SK-N-SH treated with all-trans-retinoic acid at 6 μM for 48 hours (cell line): ENCODE results near the gene FGF14.

Experiments used
- ARNTL ChIP-seq: fragments of 450-650 bp; formaldehyde crosslinking; IDR thresholded peaks from 2 replicates; pipeline ENCODE4 v1.5.0; 2020; ENCODE audit warnings: low read depth, mild to moderate bottlenecking, moderate library complexity, borderline replicate concordance
- CSDC2 ChIP-seq: fragments of 250-450 bp; sonication (Bioruptor Pico); IDR thresholded peaks from 2 replicates; pipeline ENCODE4 v1.5.0; 2020; ENCODE audit warnings: mild to moderate bottlenecking, moderate library complexity
- ESRRG ChIP-seq: fragments of 250-450 bp; sonication (Bioruptor Pico); IDR thresholded peaks from 2 replicates; pipeline ENCODE4 v1.6.1; 2021; ENCODE audit warnings: mild to moderate bottlenecking
- GLIS3 ChIP-seq: fragments of 250-450 bp; sonication (Bioruptor Pico); IDR thresholded peaks from 2 replicates; pipeline ENCODE4 v1.5.0; 2020; ENCODE audit warnings: mild to moderate bottlenecking, moderate library complexity
- ISL1 ChIP-seq: fragments of 250-450 bp; sonication (Bioruptor Pico); IDR thresholded peaks from 2 replicates; pipeline ENCODE4 v2.1.2; 2022; ENCODE audit warnings: mild to moderate bottlenecking, moderate library complexity
- OSR1 ChIP-seq: fragments of 250-450 bp; sonication (Bioruptor Pico); IDR thresholded peaks from 2 replicates; pipeline ENCODE4 v1.8.0; 2022; ENCODE audit warnings: moderate library complexity, mild to moderate bottlenecking, inconsistent platforms
- RARB ChIP-seq: fragments of 250-450 bp; sonication (Bioruptor Pico); IDR thresholded peaks from 2 replicates; pipeline ENCODE4 v1.8.0; 2021; ENCODE audit warnings: mild to moderate bottlenecking, moderate library complexity
- ZC3H10 ChIP-seq: fragments of 250-450 bp; sonication (Bioruptor Pico); IDR thresholded peaks from 2 replicates; pipeline ENCODE4 v1.5.1; 2021; ENCODE audit warnings: mild to moderate bottlenecking, moderate library complexity
- ZNF565 ChIP-seq: fragments of 450-650 bp; formaldehyde crosslinking; conservative IDR thresholded peaks from 2 replicates; pipeline ENCODE4 v1.5.0; 2020; ENCODE audit warnings: low read depth, mild to moderate bottlenecking, moderate library complexity
- ZNF70 ChIP-seq: fragments of 450-650 bp; formaldehyde crosslinking; IDR thresholded peaks from 2 replicates; pipeline ENCODE4 v1.5.0; 2020; ENCODE audit warnings: mild to moderate bottlenecking, moderate library complexity
- ZNF8 ChIP-seq: fragments of 450-650 bp; formaldehyde crosslinking; IDR thresholded peaks from 2 replicates; pipeline ENCODE4 v1.5.0; 2020; ENCODE audit warnings: mild to moderate bottlenecking, moderate library complexity
- TF ChIP-seq, protein P1 (sequence below): fragments of 250-450 bp; sonication (Bioruptor Pico); IDR thresholded peaks from 2 replicates; pipeline ENCODE4 v1.8.0; 2020; ENCODE audit warnings: mild to moderate bottlenecking, moderate library complexity, borderline replicate concordance
- TF ChIP-seq, protein P2 (sequence below): fragments of 250-450 bp; sonication (Bioruptor Pico); IDR thresholded peaks from 2 replicates; pipeline ENCODE4 v1.5.1; 2020; ENCODE audit warnings: low read depth, mild to moderate bottlenecking, moderate library complexity
- TF ChIP-seq, protein P3 (sequence below): fragments of 250-450 bp; sonication (Bioruptor Pico); IDR thresholded peaks from 2 replicates; pipeline ENCODE4 v1.8.0; 2021; ENCODE audit warnings: low read depth, mild to moderate bottlenecking, moderate library complexity, borderline replicate concordance

DNA sequence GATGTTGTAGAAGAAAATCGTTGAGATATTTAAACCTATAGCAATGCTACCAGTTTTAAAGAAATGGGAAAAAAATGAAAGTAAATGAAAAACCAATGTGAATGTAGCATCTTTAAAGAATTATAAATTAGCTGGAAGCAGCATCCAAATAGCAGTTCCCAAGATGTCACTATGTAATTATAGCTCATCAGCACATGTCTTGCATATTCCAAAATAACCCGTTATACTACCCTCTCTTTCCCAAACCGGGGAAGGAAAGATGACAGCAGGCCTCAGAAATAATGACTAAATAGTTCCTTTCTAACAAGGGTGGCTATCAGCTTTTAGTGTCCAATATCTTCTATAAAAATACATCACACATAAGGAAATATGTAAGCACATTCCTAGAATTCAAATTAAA is 140.5 kb downstream of the FGF14 start:
- TF ChIP-seq RARB (CRISPR knock-in tag): no peak
- TF ChIP-seq ARNTL (CRISPR knock-in tag): no peak
- TF ChIP-seq, protein P1, sequence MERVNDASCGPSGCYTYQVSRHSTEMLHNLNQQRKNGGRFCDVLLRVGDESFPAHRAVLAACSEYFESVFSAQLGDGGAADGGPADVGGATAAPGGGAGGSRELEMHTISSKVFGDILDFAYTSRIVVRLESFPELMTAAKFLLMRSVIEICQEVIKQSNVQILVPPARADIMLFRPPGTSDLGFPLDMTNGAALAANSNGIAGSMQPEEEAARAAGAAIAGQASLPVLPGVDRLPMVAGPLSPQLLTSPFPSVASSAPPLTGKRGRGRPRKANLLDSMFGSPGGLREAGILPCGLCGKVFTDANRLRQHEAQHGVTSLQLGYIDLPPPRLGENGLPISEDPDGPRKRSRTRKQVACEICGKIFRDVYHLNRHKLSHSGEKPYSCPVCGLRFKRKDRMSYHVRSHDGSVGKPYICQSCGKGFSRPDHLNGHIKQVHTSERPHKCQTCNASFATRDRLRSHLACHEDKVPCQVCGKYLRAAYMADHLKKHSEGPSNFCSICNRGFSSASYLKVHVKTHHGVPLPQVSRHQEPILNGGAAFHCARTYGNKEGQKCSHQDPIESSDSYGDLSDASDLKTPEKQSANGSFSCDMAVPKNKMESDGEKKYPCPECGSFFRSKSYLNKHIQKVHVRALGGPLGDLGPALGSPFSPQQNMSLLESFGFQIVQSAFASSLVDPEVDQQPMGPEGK (CRISPR knock-in tag): no peak
- no peak for TF ChIP-seq ISL1 (CRISPR knock-in tag)
- no peak for TF ChIP-seq ZNF565
- TF ChIP-seq GLIS3 (CRISPR knock-in tag): no peak
- TF ChIP-seq ESRRG: no peak
- TF ChIP-seq ZNF70 (CRISPR knock-in tag): no peak
- TF ChIP-seq, protein P2, sequence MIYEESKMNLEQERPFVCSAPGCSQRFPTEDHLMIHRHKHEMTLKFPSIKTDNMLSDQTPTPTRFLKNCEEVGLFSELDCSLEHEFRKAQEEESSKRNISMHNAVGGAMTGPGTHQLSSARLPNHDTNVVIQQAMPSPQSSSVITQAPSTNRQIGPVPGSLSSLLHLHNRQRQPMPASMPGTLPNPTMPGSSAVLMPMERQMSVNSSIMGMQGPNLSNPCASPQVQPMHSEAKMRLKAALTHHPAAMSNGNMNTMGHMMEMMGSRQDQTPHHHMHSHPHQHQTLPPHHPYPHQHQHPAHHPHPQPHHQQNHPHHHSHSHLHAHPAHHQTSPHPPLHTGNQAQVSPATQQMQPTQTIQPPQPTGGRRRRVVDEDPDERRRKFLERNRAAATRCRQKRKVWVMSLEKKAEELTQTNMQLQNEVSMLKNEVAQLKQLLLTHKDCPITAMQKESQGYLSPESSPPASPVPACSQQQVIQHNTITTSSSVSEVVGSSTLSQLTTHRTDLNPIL (CRISPR knock-in tag): no peak
- TF ChIP-seq, protein P3, sequence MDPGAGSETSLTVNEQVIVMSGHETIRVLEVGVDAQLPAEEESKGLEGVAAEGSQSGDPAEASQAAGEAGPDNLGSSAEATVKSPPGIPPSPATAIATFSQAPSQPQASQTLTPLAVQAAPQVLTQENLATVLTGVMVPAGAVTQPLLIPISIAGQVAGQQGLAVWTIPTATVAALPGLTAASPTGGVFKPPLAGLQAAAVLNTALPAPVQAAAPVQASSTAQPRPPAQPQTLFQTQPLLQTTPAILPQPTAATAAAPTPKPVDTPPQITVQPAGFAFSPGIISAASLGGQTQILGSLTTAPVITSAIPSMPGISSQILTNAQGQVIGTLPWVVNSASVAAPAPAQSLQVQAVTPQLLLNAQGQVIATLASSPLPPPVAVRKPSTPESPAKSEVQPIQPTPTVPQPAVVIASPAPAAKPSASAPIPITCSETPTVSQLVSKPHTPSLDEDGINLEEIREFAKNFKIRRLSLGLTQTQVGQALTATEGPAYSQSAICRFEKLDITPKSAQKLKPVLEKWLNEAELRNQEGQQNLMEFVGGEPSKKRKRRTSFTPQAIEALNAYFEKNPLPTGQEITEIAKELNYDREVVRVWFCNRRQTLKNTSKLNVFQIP (CRISPR knock-in tag): no peak
- TF ChIP-seq CSDC2 (CRISPR knock-in tag): no peak
- no peak for TF ChIP-seq OSR1 (CRISPR knock-in tag)
- no peak for TF ChIP-seq ZC3H10 (CRISPR knock-in tag)
- TF ChIP-seq ZNF8 (CRISPR knock-in tag): no peak
